ENCODE data around the gene MBNL2. TPM values are rescaled to one million over a fixed set of nuclear protein-coding genes. Genes with fewer than 3 reads are reported as not detected.
A peak's percentile ranks its signal among the peaks of the same experiment; 100 is the strongest.

Gene MBNL2
- total and polyA plus RNA-seq, 11 donors, result 18.5 to 100 (median 81.4) TPM

DNA sequence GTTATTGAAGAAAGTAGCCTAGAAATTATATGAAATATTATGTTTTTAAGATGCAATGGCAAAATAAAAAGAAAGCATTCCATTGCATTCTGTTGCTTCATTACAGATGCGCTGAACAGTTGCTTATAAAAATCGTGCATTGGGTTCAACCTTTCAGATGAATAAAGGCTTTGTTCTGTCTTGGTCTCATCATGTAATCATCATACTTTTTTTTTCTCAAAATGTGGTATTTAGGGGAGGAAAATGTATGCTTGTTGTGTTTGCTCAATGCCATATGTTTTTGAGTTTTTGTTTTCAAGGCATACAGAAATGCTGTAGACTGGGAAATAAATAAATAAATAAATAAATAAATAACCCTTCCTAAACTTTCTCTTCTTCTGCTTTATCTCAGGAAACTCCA is 1.1 kb upstream of the MBNL2 start:
- no peak overlapping the region for H3K4me3 ChIP-seq
- ATAC-seq, result no peak
- no peaks in the 10 kb centered on the region for H3K9me3 ChIP-seq
- H3K27me3 ChIP-seq, result no peaks in the 10 kb centered on the region
- H3K27ac ChIP-seq, result peak overlapping the region in 1 of 12 donors; percentile 90
- TF ChIP-seq POLR2A (IDR thresholded peaks at IDR 0.05) (no peak), CTCF (IDR thresholded peaks at IDR 0.05) (no peak)
- 91 to 94% (median 92%) methylated on average over 2 of the region's 2 CpGs for WGBS, 4 donors
- no peak for DNase-seq
- H3K4me1 ChIP-seq, result peaks cover 0 to 27% (median 18%) of the 10 kb centered on the region in 12 donors
- intact Hi-C loops (cut with DNase I), result loop anchor here in 8 of 10 donors (5.0 to 10.0 kb wide), 8 partner anchors 36 to 214 kb away; partner anchors contain the start of gene RAP2A (in 3 of the 8)
- H3K36me3 ChIP-seq, result no peaks in the 10 kb centered on the region

DNA sequence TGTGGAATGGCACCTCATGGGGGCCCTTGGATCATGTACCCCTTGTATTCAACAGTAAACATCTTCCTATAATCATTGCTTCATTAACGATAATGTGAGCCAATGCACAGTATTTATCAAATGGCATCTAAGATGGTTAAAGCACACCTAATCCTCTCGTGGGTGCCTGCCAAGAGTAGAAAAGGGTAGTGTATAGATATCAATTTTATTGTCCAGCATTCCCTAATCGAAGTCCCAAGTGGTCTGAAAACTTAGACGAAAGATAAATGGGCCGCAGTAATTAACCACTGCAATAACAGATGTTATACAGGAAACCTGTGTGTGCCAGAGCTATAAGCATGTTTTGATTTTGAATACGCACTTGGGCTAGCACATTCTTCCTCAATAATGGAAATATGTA is 667 bp upstream of the MBNL2 start:
- H3K9me3 ChIP-seq, result no peaks in the 10 kb centered on the region
- peak overlapping the region in 11 of 12 donors; percentile 56 to 81 (median 73) for H3K4me3 ChIP-seq
- 30 to 50% (median 41%) methylated on average over 6 of the region's 6 CpGs for WGBS, 4 donors
- no peak for TF ChIP-seq POLR2A (IDR thresholded peaks at IDR 0.05)
- TF ChIP-seq CTCF (IDR thresholded peaks at IDR 0.05), result no peak
- ATAC-seq (no peak), DNase-seq (no peak)
- intact Hi-C loops (cut with DNase I), result loop anchor here in 8 of 10 donors (5.0 to 10.0 kb wide), 8 partner anchors 36 to 213 kb away; partner anchors contain the start of gene RAP2A (in 3 of the 8)
- H3K27me3 ChIP-seq, result no peaks in the 10 kb centered on the region
- peak overlapping the region in 10 of 12 donors; percentile 71 to 96 (median 90) for H3K27ac ChIP-seq
- peaks cover under 1 to 31% (median 22%) of the 10 kb centered on the region in 12 donors for H3K4me1 ChIP-seq
- H3K36me3 ChIP-seq, result no peaks in the 10 kb centered on the region

DNA sequence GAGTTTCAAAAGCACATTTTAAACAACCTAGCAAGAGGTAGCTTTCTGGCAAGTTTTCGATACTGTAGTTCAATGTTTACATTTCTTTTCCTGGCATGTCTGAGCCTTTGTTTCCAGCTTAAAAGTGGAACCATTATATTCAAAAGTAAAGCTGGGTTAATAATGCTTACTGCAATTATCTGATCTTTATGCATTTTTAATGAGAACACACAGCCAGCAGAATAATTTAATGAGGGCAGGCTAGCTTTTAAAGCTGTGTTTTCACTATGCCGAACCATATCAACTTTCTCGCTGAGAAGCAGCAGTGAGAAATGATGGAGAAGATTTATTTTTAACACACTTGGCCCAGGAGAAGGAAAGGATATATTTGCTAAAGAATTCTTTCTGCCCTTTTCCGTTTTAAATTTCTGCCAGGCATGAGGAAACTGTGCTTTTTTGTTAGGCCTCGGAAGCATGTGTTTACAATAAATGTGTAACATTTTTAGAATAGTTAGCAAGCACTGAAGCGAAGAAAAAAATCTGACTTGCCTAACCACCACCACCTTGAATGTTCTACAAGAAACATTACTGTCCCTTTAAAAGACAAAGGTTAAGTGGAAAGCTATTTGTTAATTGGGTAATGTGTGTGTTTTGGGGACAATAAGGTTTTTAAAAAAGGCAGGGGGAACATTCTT is 1.0 kb downstream of the MBNL2 start:
- intact Hi-C loops (cut with DNase I), result loop anchor here in 8 of 10 donors (2.0 to 10.0 kb wide), 10 partner anchors 34 to 212 kb away; partner anchors contain the start of gene RAP2A (in 3 of the 8)
- TF ChIP-seq CTCF (IDR thresholded peaks at IDR 0.05), result no peak
- no peak for TF ChIP-seq POLR2A (IDR thresholded peaks at IDR 0.05)

More for the DNA sequence above, 1.0 kb downstream of the MBNL2 start:
- Histone ChIP-seq H3K4me3 (peak overlapping the region; percentile 47 to 81 (median 73)), H3K27ac (peak overlapping the region; percentile 71 to 96 (median 90)), H3K36me3 (no peaks in the 10 kb centered on the region), H3K4me1 (peaks cover 7 to 48% (median 39%) of the 10 kb centered on the region in 12 donors), H3K27me3 (no peaks in the 10 kb centered on the region), H3K9me3 (no peaks in the 10 kb centered on the region)
- 0 to 1% (median 0%) methylated on average over 6 of the region's 6 CpGs for WGBS, 4 donors
- peak in 1 of 4 donors; percentile 1 for ATAC-seq
- DNase-seq, result no peak
